Measurements from ENCODE around the gene GIPC2. TPM values are rescaled to one million over a fixed set of nuclear protein-coding genes. Genes with fewer than 3 reads are reported as not detected.

The GIPC2 gene
- total RNA-seq, 1 experiment from 2014 or later = 0.07 TPM

GRCh38 chr1:78092643-78093042 is 46.9 kb downstream of the GIPC2 start (continued):
- 0 out of 2 replicates have a peak, but pooled peaks have one; percentile 20 for TF ChIP-seq RAD21 (IDR thresholded peaks at IDR 0.05; ENCODE audit: low read depth)

- ChIA-PET CTCF (no interaction called here), POLR2A (no interaction called here), RAD21 (ENCODE audit: low non-redundant PET in 1 of 2, low total read pairs in 2 of 2, uncharacterized antibody in 2 of 2, unreplicated experiment in 2 of 2) (no interaction called here)
- BruUV-seq (replicated peaks) = no TSS peak
- no peak overlapping the region for H3K4me2 ChIP-seq (ENCODE audit: low read length)
- no peaks in the 10 kb centered on the region for H3K27me3 ChIP-seq (ENCODE audit: insufficient read depth, low read length)
- no peaks in the 10 kb centered on the region for H3K36me3 ChIP-seq (ENCODE audit: control insufficient read depth in 1 of 2, insufficient read depth in 2 of 2, low read length in 2 of 2)
- no peak overlapping the region for H3K4me3 ChIP-seq (replicated peaks in 1 of 2; ENCODE audit: low read depth in 1 of 2, low read length in 2 of 2)
- intact Hi-C loops (cut with micrococcal nuclease) = no loop called here
- H4K20me1 ChIP-seq (ENCODE audit: insufficient read depth) = no peaks in the 10 kb centered on the region
- no peak overlapping the region for H3K9ac ChIP-seq (ENCODE audit: low read length)
- H3K79me2 ChIP-seq (ENCODE audit: insufficient read depth, low read length) = no peaks in the 10 kb centered on the region
- TF ChIP-seq CTCF (IDR thresholded peaks at IDR 0.05 in 2 of 3, conservative IDR thresholded peaks at IDR 0.05 in 1 of 3; ENCODE audit: borderline replicate concordance in 1 of 3, insufficient read depth in 1 of 3, low read depth in 2 of 3, low read length in 2 of 3) (no peak), REST (IDR thresholded peaks at IDR 0.05; ENCODE audit: low read depth) (no peak), EGR1 (IDR thresholded peaks at IDR 0.05; ENCODE audit: low read depth) (no peak), POLR2A (IDR thresholded peaks at IDR 0.05; ENCODE audit: borderline replicate concordance, extremely low read depth, insufficient read depth, insufficient read length) (no peak), YY1 (IDR thresholded peaks at IDR 0.05; ENCODE audit: extremely low read depth, insufficient replicate concordance, low read depth, low read length) (no peak), ATF3 (IDR thresholded peaks at IDR 0.05) (no peak), EZH2phosphoT487 (IDR thresholded peaks at IDR 0.05; ENCODE audit: borderline replicate concordance) (no peak), FOSL1 (IDR thresholded peaks at IDR 0.05; ENCODE audit: low read depth) (no peak), MAX (IDR thresholded peaks at IDR 0.05) (no peak), ZFX (IDR thresholded peaks at IDR 0.05) (no peak), SP1 (IDR thresholded peaks at IDR 0.05; ENCODE audit: low read depth) (no peak), ZBTB33 (IDR thresholded peaks at IDR 0.05; ENCODE audit: extremely low read depth, insufficient replicate concordance, low read length) (no peak), POLR2AphosphoS5 (IDR thresholded peaks at IDR 0.05; ENCODE audit: low read depth, low read length) (no peak), SRF (IDR thresholded peaks at IDR 0.05; ENCODE audit: low read depth) (no peak), CBX3 (IDR thresholded peaks at IDR 0.05; ENCODE audit: low read depth) (no peak)
- no peaks in the 10 kb centered on the region for H3K9me3 ChIP-seq (ENCODE audit: control insufficient read depth in 1 of 2, insufficient read depth in 1 of 2, low read depth in 1 of 2, low read length in 2 of 2)
- H3K4me1 ChIP-seq (ENCODE audit: control insufficient read depth in 1 of 2, insufficient read depth in 2 of 2, low read length in 2 of 2) = peaks cover 11 to 25% of the 10 kb centered on the region in 2 experiments
- no peak overlapping the region for H2AFZ ChIP-seq (ENCODE audit: low read depth, low read length, poor library complexity, severe bottlenecking)
- ATAC-seq (no peak), DNase-seq (ENCODE audit: low read depth, low spot score) (no peak)
- no peaks in the 10 kb centered on the region for H3K9me2 ChIP-seq (ENCODE audit: insufficient read depth)
- no peak overlapping the region for H3K27ac ChIP-seq (ENCODE audit: low read depth, low read length)
Measured at GRCh38 chr1:78093560-78093959, 47.8 kb downstream of the GIPC2 start.

Measured in HCT116 (cell line).